Right atrium auricular region (tissue), 2 donors: ENCODE results near the gene TGM4. TPM values are rescaled to one million over a fixed set of nuclear protein-coding genes. Genes with fewer than 3 reads are reported as not detected.

Source experiments
- DNase-seq: peaks from one replicate; pipeline ENCODE4 v3.0.0-alpha.2; 2019; ENCODE audit warnings: low spot score
- H3K27ac ChIP-seq, 2 donors: fragments of 200-600 bp; sonication (generic); 1 replicate in 1 of 2; 2 replicates in 1 of 2; pipeline ENCODE4 v1.5.1; 2016 to 2019
- H3K27me3 ChIP-seq, 2 donors: fragments of 200-600 bp; sonication (generic); one replicate each; pipeline versions ENCODE4 v1.5.1 to v1.6.0; 2017 to 2019
- H3K36me3 ChIP-seq: fragments of 200-600 bp; sonication (generic); one replicate; pipeline ENCODE4 v1.5.1; 2016
- H3K4me1 ChIP-seq, 2 donors: fragments of 200-600 bp; sonication (generic); one replicate each; pipeline versions ENCODE4 v1.5.1 to v1.6.0; 2017 to 2019
- H3K4me3 ChIP-seq, 2 donors: fragments of 200-600 bp; sonication (generic); 1 replicate in 1 of 2; 2 replicates in 1 of 2; pipeline ENCODE4 v1.5.1; 2017 to 2019; ENCODE audit warnings: mild to moderate bottlenecking in 1 of 2, moderate library complexity in 1 of 2
- H3K9me3 ChIP-seq, 2 donors: fragments of 200-600 bp; sonication (generic); one replicate each; pipeline ENCODE4 v1.5.1; 2019
- CTCF ChIP-seq, 2 donors: fragments of 200-600 bp; sonication (generic); IDR thresholded peaks; one replicate each; pipeline ENCODE4 v1.5.1; 2019; ENCODE audit warnings: antibody characterized with exemption in 2 of 2
- total RNA-seq, 2 donors: library from RNA; depleted of rRNA; stranded (reverse); fragments of >200 nt; gene quantifications; one replicate each; pipeline ENCODE4 v1.1.0, GENCODE V29; 2016

TGM4 gene
- total RNA-seq, 2 donors from 2014 or later, result not detected

- peaks cover 0 to 4% of the 10 kb centered on the region in 2 donors for H3K4me1 ChIP-seq
- H3K36me3 ChIP-seq, result no peaks in the 10 kb centered on the region
- TF ChIP-seq CTCF (IDR thresholded peaks at IDR 0.05), result no peak
- no peak for DNase-seq
- no peaks in the 10 kb centered on the region for H3K27me3 ChIP-seq
- no peak overlapping the region for H3K4me3 ChIP-seq
- no peak overlapping the region for H3K27ac ChIP-seq
- no peaks in the 10 kb centered on the region for H3K9me3 ChIP-seq
These were observed 36.3 kb downstream of the TGM4 start for GRCh38 chr3:44910693-44911092.

DNA sequence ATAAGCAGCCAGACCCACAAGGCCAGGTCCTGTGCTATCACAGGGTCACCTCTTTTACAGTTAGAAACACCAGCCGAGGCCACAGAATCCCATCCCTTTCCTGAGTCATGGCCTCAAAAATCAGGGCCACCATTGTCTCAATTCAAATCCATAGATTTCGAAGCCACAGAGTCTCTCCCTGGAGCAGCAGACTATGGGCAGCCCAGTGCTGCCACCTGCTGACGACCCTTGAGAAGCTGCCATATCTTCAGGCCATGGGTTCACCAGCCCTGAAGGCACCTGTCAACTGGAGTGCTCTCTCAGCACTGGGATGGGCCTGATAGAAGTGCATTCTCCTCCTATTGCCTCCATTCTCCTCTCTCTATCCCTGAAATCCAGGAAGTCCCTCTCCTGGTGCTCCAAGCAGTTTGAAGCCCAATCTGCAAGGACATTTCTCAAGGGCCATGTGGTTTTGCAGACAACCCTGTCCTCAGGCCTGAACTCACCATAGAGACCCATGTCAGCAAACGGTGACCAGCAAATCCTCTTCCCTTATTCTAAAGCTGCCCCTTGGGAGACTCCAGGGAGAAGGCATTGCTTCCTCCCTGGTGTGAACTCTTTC is 39.6 kb downstream of the TGM4 start:
- TF ChIP-seq CTCF (IDR thresholded peaks at IDR 0.05), result peak; percentile 57 to 83
- H3K36me3 ChIP-seq, result no peaks in the 10 kb centered on the region
- DNase-seq, result no peak

GRCh38 chr3:44914936-44915335 is 40.5 kb downstream of the TGM4 start:
- no peak overlapping the region for H3K27ac ChIP-seq

More for the DNA sequence above, 39.6 kb downstream of the TGM4 start:
- H3K27ac ChIP-seq, result no peak overlapping the region
- H3K4me3 ChIP-seq, result no peak overlapping the region
- no peaks in the 10 kb centered on the region for H3K27me3 ChIP-seq
- H3K9me3 ChIP-seq, result no peaks in the 10 kb centered on the region
- H3K4me1 ChIP-seq, result peaks cover 0 to 5% of the 10 kb centered on the region in 2 donors

GRCh38 chr3:44915702-44916438 is 41.5 kb downstream of the TGM4 start:
- Histone ChIP-seq H3K9me3 (no peaks in the 10 kb centered on the region), H3K27ac (no peak overlapping the region), H3K36me3 (no peaks in the 10 kb centered on the region), H3K4me1 (peaks cover 0 to 5% of the 10 kb centered on the region in 2 donors), H3K27me3 (no peaks in the 10 kb centered on the region), H3K4me3 (no peak overlapping the region)
- no peak for DNase-seq
- TF ChIP-seq CTCF (IDR thresholded peaks at IDR 0.05), result no peak

More at GRCh38 chr3:44914936-44915335, 40.5 kb downstream of the TGM4 start:
- Histone ChIP-seq H3K36me3 (no peaks in the 10 kb centered on the region), H3K27me3 (no peaks in the 10 kb centered on the region), H3K4me3 (no peak overlapping the region), H3K9me3 (no peaks in the 10 kb centered on the region), H3K4me1 (peaks cover 0 to 5% of the 10 kb centered on the region in 2 donors)
- no peak for TF ChIP-seq CTCF (IDR thresholded peaks at IDR 0.05)
- DNase-seq, result no peak

GRCh38 chr3:44918087-44918486 is 43.7 kb downstream of the TGM4 start:
- H3K27ac ChIP-seq, result no peak overlapping the region
- H3K9me3 ChIP-seq, result no peaks in the 10 kb centered on the region
- no peak for TF ChIP-seq CTCF (IDR thresholded peaks at IDR 0.05)
- H3K4me1 ChIP-seq, result peaks cover 0 to 5% of the 10 kb centered on the region in 2 donors
- H3K27me3 ChIP-seq, result no peaks in the 10 kb centered on the region
- H3K4me3 ChIP-seq, result no peak overlapping the region
- DNase-seq, result no peak
- peaks cover 6% of the 10 kb centered on the region for H3K36me3 ChIP-seq
